Breast epithelium (tissue), 3 donors: Measurements from ENCODE around the gene UBXN6.

ENCODE experiments used
- POLR2A ChIP-seq: fragments of 450-650 bp; IDR thresholded peaks from one replicate; pipeline ENCODE4 v1.6.1; 2016; ENCODE audit warnings: antibody characterized with exemption, mild to moderate bottlenecking, moderate library complexity
- POLR2AphosphoS5 ChIP-seq, 3 donors: sonication (generic); formaldehyde crosslinking; IDR thresholded peaks; one replicate each; pipeline ENCODE4 v1.6.1; 2017; ENCODE audit warnings: antibody characterized with exemption in 3 of 3
- TF ChIP-seq, protein P1 (sequence below), 3 donors: fragments of 450-650 bp; IDR thresholded peaks; one replicate each; pipeline ENCODE4 v1.5.1; 2016 to 2017; ENCODE audit warnings: antibody characterized with exemption in 3 of 3, mild to moderate bottlenecking in 3 of 3, moderate library complexity in 3 of 3

- TF ChIP-seq, protein P1, sequence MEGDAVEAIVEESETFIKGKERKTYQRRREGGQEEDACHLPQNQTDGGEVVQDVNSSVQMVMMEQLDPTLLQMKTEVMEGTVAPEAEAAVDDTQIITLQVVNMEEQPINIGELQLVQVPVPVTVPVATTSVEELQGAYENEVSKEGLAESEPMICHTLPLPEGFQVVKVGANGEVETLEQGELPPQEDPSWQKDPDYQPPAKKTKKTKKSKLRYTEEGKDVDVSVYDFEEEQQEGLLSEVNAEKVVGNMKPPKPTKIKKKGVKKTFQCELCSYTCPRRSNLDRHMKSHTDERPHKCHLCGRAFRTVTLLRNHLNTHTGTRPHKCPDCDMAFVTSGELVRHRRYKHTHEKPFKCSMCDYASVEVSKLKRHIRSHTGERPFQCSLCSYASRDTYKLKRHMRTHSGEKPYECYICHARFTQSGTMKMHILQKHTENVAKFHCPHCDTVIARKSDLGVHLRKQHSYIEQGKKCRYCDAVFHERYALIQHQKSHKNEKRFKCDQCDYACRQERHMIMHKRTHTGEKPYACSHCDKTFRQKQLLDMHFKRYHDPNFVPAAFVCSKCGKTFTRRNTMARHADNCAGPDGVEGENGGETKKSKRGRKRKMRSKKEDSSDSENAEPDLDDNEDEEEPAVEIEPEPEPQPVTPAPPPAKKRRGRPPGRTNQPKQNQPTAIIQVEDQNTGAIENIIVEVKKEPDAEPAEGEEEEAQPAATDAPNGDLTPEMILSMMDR (IDR thresholded peaks at IDR 0.05): no peak
- no peak for TF ChIP-seq POLR2A
- no peak for TF ChIP-seq POLR2AphosphoS5 (IDR thresholded peaks at IDR 0.05)
Observed at GRCh38 chr19:4406626-4407025, 51.0 kb downstream of the UBXN6 start.
